Fibroblast of gingiva (primary cell): ENCODE measurements around the gene ALKBH4.
"Not testable (repeated sequence)": the region's sequence is repeated elsewhere in the genome, so short reads cannot be mapped to it uniquely, and the experiment has no call there.

Experiments
- DNase-seq: peaks from one replicate; pipeline ENCODE4 v3.0.0-alpha.2; 2011; ENCODE audit warnings: low read depth

ALKBH4 gene, protein sequence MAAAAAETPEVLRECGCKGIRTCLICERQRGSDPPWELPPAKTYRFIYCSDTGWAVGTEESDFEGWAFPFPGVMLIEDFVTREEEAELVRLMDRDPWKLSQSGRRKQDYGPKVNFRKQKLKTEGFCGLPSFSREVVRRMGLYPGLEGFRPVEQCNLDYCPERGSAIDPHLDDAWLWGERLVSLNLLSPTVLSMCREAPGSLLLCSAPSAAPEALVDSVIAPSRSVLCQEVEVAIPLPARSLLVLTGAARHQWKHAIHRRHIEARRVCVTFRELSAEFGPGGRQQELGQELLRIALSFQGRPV

DNA sequence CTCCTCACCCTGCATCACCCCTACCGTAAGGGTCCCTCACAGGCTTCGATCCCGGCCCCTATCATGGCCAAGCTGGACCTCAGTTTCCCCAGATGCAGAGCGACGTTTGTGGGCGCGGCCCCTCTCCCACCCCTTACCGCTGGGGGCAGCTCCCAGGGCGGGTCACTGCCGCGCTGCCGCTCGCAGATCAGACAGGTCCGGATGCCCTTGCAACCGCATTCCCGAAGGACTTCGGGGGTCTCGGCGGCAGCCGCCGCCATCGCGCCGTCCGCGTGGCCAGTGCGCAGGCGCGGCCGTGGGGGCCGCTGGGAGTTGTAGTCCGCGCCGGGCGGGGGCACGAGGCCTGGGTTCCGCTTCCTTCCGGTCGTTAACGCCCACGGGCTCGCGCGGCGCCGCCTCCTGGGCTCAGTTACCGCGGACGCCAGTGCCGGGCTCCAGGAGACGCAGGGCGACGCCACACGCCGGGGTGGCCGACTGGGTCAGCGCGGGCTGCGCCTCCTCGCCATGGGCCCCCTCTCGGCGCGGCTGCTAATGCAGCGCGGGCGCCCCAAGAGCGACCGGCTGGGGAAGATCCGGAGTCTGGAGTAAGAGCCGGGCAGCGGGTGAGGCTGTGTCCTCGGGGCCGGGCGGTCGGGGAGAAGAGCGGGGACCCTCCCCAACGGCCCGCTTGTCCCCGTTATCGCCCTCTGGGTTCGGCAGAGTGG, at the start of gene ALKBH4, which contains the start of gene LRWD1:
Gene ALKBH4 (minus strand): TSS at position 287 of the 704 bp plus-strand sequence. CDS start 27 bp downstream, at position 260.
Gene LRWD1 (plus strand): TSS at position 408 of the 704 bp plus-strand sequence. CDS start 97 bp downstream, at position 505.
- DNase-seq, result peak; percentile 91

- peak; percentile 49 for DNase-seq
Measured at GRCh38 chr7:102512642-102513221, 48.1 kb upstream of the ALKBH4 start.

- DNase-seq, result not testable (repeated sequence)
Measured at GRCh38 chr7:102511860-102512522, 47.3 kb upstream of the ALKBH4 start.

- not testable (repeated sequence) for DNase-seq
Measured at GRCh38 chr7:102510575-102510974, 45.9 kb upstream of the ALKBH4 start.

DNA sequence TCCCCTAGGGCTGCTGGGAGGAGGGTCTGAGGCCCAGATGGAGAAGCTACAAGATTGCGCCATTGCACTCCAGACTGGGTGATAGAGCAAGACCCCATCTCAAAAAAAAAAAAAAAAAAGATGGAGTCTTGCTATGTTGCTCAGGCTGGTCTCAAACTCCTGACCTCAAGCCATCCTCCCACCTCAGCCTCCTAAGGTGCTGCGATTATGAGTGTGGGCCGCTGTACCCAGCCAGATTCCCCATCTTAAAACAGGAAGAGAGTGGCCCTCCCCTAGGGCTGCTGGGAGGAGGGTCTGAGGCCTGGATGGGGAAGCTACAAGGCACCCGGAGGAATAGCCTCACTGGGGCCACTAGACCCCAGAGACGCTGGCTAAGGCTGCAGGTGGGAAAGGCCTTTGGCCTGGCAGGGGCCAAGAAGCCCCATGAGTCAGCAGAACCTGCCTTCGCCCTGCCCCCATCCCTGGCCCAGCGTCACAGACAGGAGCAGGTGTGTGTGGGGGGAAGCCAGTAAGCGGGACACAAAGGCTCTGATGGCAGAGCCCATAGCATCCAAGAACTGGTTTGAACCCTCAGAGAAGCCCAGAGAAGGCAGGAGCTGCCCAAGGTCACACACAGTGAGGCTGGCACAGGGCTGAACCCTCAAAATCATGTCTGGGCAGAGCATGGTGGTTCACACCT, 42.9 kb upstream of the ALKBH4 start:
- not testable (repeated sequence) for DNase-seq

DNA sequence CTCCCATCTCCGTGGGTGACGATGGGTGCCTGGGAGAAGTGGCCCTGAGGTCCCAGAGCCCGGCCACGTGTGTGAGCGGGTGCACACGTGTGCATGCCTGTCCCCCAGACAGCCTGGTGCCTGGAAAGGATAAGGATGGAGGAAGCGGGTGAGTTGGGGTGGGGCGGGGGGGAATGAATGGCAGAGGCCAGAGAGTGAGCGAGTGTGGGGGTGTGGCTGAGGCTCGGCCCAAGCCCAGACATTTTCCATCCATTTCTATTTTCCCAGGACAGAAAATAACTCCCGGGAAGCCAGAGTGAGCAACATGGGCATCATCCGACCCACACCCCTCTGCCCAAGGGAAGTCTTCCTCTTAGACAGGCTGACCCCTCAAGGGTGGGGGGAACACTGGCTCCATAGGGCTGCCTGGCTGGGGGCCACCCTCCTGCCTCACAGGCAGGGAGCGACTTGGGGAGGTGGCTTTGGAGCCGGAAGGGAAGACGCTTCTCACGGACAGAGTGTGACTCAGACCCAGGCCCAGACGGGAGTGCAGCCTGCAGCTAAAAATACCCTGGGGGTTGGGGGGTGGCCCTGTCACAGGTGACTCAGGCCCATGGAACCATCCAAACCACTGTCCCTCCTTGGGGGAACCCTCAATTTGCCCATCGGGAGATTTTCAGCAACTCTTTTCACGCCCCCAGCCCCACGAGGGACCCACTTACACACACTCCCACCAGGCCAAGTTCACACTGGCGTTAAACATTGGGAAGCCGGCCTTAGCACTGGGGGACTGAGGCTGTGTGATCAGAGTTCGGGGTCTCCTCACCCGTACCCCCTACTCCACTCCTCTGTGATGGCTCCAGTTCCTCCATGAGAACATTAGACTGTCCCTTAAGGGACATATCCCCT, 40.9 kb upstream of the ALKBH4 start:
- not testable (repeated sequence) for DNase-seq

GRCh38 chr7:102503141-102503540, 38.5 kb upstream of the ALKBH4 start:
- DNase-seq, result not testable (repeated sequence)

DNA sequence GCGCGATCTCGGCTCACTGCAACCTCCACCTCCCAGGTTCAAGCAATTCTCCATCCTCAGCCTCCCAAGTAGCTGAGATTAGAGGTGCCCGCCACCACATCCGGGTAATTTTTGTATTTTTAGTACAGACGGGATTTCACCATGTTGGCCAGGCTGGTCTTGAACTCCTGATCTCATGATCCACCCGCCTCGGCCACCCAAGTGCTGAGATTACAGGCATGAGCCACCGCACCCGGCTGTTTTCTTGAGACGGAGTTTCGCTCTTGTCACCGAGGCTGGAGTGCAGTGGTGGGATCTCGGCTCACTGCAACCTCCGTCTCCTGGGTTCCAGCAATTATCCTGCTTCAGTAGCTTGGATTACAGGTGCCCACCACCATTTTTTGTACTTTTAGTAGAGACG, 33.7 kb upstream of the ALKBH4 start:
- not testable (repeated sequence) for DNase-seq

DNA sequence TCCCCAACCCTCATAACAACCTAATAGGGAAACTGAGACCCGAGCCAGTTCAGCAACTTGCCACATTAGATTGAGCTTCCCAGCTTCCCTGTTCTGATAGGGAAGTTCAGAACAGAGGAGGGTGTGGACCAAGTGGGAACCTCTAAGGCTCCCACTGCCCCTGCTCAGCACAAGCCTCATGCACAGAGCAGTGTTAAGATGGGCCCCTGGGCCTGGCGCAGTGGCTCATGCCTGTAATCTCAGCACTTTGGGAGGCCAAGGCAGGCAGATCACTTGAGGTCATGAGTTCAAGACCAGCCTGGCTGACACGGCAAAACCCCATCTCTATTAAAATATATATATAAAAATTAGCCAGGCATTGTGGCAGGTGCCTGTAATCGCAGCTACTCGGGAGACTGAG, 32.6 kb upstream of the ALKBH4 start:
- DNase-seq, result not testable (repeated sequence)

DNA sequence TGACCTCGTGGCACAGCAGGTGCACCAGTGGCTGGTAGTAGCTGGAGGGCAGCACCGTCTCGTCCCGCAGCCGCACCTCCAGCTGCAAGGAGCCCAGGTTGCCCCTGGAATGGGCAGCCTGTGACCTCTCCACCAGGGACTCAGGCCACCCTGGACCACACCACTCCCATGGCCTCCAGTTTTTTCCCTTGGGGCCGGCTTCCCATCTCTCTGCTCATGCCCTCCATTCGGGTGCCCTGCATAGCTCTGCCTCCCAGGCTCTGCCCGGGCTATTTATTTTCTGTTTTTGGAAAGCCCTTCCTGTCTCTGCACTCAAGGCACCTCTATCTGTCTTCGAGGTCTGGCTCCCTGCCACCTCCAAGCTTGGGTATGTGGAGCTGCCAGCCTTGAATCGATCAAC, 32.2 kb upstream of the ALKBH4 start:
- DNase-seq, result not testable (repeated sequence)

DNA sequence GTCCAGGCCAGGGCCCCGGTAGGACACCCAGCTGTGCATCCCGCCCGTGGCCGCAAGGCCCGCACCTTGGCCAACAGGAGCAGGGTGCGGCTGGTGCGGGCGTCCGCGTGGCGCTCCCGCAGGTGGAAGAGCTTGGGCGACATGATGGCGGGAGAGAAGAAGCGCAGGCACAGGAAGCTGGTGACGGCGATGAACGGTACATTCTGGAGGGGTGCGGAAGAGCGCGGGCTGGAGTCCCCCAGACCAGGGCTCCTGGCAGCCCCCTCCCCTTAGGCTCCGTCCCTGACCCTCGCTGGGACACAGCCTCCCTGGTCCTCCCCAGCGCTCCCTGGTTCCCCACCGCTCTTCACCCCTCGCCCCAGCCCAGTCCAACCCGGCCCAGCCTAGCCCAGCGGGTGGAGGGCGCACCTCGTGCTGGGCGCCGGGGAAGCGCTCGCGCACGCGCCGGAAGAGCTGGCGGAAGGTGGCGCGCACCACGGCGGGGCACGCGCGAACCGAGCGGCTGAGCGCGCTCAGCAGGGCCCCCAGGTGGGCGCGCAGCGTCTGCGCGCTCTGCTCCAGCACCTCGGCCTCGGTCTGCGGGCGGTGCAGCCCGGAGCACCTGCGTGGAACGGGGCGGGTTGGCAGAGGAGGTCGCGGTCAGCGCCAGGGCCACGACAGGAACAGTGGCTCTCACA, 29.9 kb upstream of the ALKBH4 start:
- DNase-seq, result not testable (repeated sequence)

DNA sequence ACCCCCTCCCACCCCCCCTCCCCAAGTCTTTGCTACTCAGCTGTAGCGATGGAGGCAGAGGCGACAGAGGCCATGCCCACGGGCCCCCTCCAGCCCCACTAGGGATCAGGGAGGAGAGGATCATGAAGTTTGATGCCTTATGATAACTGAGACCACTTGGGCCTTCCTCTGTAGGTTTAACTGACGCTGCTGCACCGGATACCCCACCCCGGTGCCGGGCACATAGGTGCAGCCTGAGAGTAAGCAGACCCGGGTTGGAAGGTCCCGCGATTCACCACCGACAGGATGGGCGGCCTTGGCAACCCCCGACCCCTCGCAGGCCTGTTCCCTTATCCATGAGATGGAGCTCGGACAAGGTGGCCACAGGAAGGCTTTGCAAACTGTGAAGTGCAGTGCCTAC, 29.4 kb upstream of the ALKBH4 start:
- not testable (repeated sequence) for DNase-seq

DNA sequence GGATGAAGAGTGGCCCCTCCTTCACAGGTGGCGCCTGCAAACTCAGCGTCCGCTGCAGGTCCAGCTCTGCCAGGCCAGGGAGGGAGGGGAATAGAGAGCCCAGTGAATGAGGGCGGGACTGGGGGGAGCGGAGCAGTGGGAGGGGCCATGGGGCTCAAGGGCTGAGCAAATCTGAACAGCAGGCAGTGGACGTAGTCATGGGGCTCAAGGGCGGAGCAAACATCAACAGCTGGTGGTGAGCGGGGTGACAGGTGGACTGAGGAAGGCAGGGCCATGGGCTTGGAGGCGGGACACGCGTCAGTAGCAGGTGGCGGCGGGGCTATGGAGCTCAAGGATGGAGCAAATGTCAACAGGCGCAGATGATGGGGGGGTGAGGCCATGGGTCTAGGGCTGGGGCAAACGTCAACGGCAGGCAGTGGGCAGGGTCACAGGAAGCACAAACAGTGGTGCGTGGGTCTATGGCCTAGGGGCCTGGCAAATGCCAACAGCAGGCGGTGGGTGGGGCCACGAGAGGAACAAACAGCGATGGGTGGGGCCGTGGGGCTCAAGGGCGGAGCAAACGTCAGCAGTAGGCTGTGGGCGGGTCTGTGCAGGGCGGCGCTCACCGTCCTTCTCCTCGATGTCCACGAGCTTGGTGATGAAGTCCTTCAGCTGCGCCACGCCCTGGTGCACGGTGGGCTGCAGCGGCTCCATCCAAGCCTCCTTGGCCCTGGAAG, 28.7 kb upstream of the ALKBH4 start:
- DNase-seq, result not testable (repeated sequence)

DNA sequence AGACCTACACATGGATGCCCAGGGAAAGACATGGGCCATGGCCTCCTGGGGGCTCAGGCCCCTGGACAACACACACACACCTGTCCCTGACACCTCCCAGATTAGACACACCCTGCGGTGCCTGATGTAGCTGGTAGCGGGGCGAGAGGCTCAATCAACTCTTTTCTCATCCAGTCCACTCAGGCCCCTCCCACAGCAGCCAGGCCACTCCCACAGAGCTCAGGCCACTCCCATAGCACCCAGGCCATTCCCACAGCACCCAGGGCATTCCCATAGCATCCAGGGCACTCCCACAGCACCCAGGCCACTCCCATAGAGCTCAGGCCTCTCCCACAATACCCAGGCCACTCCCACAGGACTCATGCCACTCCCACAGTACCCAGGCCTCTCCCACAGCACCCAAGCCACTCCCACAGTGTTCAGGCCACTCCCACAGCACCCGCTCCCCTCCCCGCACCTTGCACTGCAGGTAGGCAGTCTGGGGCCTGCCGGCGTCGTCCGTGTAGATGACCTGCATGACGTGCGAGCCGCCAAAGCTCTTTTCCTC, 25.9 kb upstream of the ALKBH4 start:
- DNase-seq, result not testable (repeated sequence)

- DNase-seq, result not testable (repeated sequence)
Measured at GRCh38 chr7:102484317-102484716, 19.7 kb upstream of the ALKBH4 start.

- not testable (repeated sequence) for DNase-seq
Measured at GRCh38 chr7:102481962-102482361, 17.3 kb upstream of the ALKBH4 start.

DNA sequence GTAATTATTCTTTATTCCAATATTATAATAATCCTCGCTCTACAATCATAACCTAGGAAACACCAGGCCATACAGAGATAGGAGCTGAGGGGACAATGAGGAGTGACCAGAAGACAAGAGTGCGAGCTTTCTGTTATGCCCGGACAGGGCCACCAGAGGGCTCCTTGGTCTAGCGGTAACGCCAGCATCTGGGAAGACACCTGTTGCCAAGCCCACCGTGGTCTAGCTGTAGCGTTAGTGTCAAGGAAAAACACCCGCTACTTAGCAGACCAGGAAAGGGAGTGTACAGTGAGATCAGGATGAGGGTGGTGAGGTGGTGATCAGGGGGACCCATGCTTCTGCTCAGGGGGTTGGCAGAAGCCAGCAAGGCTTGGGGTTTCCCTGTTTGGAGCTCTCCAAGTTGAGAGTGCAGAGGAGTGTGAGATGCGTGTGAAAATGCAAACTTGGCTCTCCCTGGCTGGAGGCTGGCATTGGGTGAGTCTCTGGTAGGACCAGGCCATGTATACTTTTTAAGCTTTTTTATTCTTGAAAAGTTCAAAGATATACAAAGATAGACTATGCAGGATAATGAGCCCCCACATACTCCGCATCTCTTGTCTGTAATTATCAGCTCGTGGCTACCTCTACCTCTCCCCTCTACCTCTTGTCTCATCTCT, 15.4 kb upstream of the ALKBH4 start:
- not testable (repeated sequence) for DNase-seq

DNA sequence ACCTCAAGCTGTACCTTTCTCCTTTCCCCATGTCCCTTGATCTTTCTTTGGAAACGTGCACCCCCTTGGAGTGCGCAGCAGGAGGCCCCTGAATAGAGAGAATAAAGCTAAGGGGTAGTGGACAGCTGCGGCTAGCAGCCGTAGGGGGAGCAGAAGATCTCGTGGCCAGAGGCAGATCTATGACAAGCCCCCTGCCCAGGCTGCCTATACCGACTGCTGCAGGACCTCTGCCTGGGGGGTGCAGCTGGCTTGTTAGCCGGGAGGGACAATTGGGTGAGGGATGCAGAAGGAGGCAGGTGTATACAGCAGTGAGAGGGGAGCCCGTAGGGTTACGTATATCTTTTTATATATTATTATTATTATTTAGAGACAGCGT, 14.5 kb upstream of the ALKBH4 start:
- not testable (repeated sequence) for DNase-seq
